Measurements from ENCODE around the gene PPRC1.

The PPRC1 gene, protein sequence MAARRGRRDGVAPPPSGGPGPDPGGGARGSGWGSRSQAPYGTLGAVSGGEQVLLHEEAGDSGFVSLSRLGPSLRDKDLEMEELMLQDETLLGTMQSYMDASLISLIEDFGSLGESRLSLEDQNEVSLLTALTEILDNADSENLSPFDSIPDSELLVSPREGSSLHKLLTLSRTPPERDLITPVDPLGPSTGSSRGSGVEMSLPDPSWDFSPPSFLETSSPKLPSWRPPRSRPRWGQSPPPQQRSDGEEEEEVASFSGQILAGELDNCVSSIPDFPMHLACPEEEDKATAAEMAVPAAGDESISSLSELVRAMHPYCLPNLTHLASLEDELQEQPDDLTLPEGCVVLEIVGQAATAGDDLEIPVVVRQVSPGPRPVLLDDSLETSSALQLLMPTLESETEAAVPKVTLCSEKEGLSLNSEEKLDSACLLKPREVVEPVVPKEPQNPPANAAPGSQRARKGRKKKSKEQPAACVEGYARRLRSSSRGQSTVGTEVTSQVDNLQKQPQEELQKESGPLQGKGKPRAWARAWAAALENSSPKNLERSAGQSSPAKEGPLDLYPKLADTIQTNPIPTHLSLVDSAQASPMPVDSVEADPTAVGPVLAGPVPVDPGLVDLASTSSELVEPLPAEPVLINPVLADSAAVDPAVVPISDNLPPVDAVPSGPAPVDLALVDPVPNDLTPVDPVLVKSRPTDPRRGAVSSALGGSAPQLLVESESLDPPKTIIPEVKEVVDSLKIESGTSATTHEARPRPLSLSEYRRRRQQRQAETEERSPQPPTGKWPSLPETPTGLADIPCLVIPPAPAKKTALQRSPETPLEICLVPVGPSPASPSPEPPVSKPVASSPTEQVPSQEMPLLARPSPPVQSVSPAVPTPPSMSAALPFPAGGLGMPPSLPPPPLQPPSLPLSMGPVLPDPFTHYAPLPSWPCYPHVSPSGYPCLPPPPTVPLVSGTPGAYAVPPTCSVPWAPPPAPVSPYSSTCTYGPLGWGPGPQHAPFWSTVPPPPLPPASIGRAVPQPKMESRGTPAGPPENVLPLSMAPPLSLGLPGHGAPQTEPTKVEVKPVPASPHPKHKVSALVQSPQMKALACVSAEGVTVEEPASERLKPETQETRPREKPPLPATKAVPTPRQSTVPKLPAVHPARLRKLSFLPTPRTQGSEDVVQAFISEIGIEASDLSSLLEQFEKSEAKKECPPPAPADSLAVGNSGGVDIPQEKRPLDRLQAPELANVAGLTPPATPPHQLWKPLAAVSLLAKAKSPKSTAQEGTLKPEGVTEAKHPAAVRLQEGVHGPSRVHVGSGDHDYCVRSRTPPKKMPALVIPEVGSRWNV (N-terminal part only)

DNA sequence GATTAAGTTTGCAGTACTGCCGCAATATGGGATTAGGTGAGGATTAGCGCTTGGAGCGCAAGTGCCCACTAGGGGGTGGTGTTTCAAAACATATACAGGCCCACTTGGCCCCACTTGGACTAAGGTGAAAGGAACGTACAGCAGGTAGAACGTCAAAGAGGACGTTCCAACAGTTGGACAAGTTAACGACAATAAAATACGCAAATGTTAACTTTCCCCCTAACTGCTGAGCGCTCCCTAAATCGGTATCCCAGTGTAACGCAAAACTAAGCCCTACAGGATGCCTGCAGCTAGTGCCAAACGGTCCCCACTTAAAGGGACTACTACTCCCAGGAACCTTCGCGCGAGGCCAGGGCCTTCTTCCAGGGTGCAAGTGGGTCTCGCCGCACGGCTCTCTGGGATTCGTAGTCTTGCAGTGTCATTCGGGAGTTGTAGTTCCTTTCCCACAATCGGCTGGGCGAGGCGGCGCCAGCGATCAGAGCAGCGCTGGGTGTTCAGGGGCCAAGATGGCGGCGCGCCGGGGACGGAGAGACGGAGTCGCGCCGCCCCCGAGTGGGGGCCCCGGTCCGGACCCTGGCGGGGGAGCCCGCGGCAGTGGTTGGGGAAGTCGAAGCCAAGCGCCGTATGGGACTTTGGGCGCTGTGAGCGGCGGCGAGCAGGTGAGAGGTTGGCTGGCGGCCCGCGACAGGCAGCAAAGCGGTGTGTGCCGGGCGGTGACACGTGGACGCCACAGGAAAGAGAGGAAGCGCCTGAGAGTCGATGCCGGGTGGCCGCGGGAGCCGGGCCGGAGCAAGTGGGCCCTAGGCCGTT, at the start of gene PPRC1:
Gene PPRC1, plus strand, starts transcription at position 478 of the 810 bp plus-strand sequence. Its CDS starts 29 bp downstream, at position 507.
- Histone ChIP-seq H3K9me3 (ENCODE audit: insufficient read depth, low read length, severe bottlenecking) (no peaks in the 10 kb centered on the region), H3K4me1 (ENCODE audit: insufficient read depth, low read length) (peaks cover 40% of the 10 kb centered on the region), H4K20me1 (ENCODE audit: insufficient read depth, low read length) (peaks cover 42% of the 10 kb centered on the region), H3K4me2 (ENCODE audit: insufficient read depth, low read length) (peak within 1 kb of the TSS; percentile 83), H3K79me2 (ENCODE audit: insufficient read depth, low read length) (peaks cover 51% of the 10 kb centered on the region), H3K4me3 (ENCODE audit: low read depth in 1 of 2, low read length in 2 of 2) (peak within 1 kb of the TSS; percentile 71 to 85), H3K9ac (ENCODE audit: low read depth, low read length) (peak within 1 kb of the TSS; percentile 85), H2AFZ (ENCODE audit: low read depth, low read length) (peak within 1 kb of the TSS; percentile 86), H3K27me3 (ENCODE audit: insufficient read depth, low read length, poor library complexity) (no peaks in the 10 kb centered on the region), H3K36me3 (ENCODE audit: insufficient read depth, low read length) (peaks cover 39% of the 10 kb centered on the region), H3K27ac (ENCODE audit: low read length) (peak within 1 kb of the TSS; percentile 87)
- ATAC-seq (ENCODE audit: insufficient read depth, low read depth) (peak; percentile 95), DNase-seq (peak; percentile 99)
- no peak for TF ChIP-seq EZH2 (IDR thresholded peaks at IDR 0.05; ENCODE audit: borderline replicate concordance, low read depth, low read length, severe bottlenecking)
- TF ChIP-seq, protein P1, sequence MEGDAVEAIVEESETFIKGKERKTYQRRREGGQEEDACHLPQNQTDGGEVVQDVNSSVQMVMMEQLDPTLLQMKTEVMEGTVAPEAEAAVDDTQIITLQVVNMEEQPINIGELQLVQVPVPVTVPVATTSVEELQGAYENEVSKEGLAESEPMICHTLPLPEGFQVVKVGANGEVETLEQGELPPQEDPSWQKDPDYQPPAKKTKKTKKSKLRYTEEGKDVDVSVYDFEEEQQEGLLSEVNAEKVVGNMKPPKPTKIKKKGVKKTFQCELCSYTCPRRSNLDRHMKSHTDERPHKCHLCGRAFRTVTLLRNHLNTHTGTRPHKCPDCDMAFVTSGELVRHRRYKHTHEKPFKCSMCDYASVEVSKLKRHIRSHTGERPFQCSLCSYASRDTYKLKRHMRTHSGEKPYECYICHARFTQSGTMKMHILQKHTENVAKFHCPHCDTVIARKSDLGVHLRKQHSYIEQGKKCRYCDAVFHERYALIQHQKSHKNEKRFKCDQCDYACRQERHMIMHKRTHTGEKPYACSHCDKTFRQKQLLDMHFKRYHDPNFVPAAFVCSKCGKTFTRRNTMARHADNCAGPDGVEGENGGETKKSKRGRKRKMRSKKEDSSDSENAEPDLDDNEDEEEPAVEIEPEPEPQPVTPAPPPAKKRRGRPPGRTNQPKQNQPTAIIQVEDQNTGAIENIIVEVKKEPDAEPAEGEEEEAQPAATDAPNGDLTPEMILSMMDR (IDR thresholded peaks at IDR 0.05; ENCODE audit: borderline replicate concordance, extremely low read depth, low read length, poor library complexity, severe bottlenecking), result peak; percentile 97

DNA sequence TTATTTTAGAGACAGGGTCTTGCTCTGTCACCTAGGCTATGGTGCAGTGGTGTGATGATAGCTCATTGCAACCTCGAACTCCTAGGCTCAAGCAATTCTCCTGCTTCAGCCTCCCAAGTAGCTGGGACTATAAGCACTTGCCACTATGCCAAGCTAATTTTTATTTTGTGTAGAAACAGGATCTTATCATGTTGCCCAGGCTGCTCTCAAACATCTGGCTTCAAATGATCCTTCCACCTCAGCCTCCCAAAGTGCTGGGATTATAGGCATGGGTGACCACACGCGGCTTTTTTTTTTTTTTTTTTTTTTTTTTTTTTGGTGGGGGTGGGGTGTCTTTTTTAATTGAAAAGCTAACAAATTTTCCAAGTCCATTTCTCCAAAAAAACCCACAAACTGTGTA, 49.3 kb upstream of the PPRC1 start:
- Histone ChIP-seq H3K4me1 (ENCODE audit: insufficient read depth, low read length) (no peaks in the 10 kb centered on the region), H3K79me2 (ENCODE audit: insufficient read depth, low read length) (no peaks in the 10 kb centered on the region), H3K4me2 (ENCODE audit: insufficient read depth, low read length) (no peak overlapping the region), H3K27ac (ENCODE audit: low read length) (no peak overlapping the region), H4K20me1 (ENCODE audit: insufficient read depth, low read length) (no peaks in the 10 kb centered on the region), H3K9me3 (ENCODE audit: insufficient read depth, low read length, severe bottlenecking) (no peaks in the 10 kb centered on the region), H3K4me3 (ENCODE audit: low read depth in 1 of 2, low read length in 2 of 2) (no peak overlapping the region), H3K27me3 (ENCODE audit: insufficient read depth, low read length, poor library complexity) (no peaks in the 10 kb centered on the region), H3K36me3 (ENCODE audit: insufficient read depth, low read length) (no peaks in the 10 kb centered on the region), H2AFZ (ENCODE audit: low read depth, low read length) (no peak overlapping the region), H3K9ac (ENCODE audit: low read depth, low read length) (no peak overlapping the region)
- no peak for TF ChIP-seq EZH2 (IDR thresholded peaks at IDR 0.05; ENCODE audit: borderline replicate concordance, low read depth, low read length, severe bottlenecking)
- TF ChIP-seq, protein P1 (IDR thresholded peaks at IDR 0.05; ENCODE audit: borderline replicate concordance, extremely low read depth, low read length, poor library complexity, severe bottlenecking), result no peak
- no peak for DNase-seq
- ATAC-seq (ENCODE audit: insufficient read depth, low read depth), result no peak

DNA sequence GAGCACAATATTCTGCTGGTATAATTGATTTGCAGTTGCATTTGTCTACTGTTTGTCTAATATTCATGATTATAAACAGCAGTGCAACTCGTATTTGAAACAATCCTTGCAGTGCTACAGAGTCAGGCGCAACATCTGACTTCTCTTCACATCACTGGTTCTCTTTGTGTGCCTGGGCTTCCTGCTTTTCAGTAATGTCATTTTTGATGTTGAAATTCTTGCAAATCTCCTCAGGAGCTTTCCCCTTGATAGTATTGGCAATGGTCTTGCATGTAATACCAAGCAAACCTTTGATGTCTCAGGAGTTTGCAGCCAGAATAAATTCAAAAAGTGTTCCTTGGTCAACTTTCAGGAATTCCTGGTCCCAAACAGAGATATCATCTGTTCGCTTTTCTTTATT, 47.5 kb upstream of the PPRC1 start:
- Histone ChIP-seq H4K20me1 (ENCODE audit: insufficient read depth, low read length) (no peaks in the 10 kb centered on the region), H3K36me3 (ENCODE audit: insufficient read depth, low read length) (no peaks in the 10 kb centered on the region), H2AFZ (ENCODE audit: low read depth, low read length) (no peak overlapping the region; the same call in 1 of the 2 replicates), H3K9me3 (ENCODE audit: insufficient read depth, low read length, severe bottlenecking) (no peaks in the 10 kb centered on the region), H3K4me3 (ENCODE audit: low read depth in 1 of 2, low read length in 2 of 2) (no peak overlapping the region), H3K27me3 (ENCODE audit: insufficient read depth, low read length, poor library complexity) (no peaks in the 10 kb centered on the region), H3K79me2 (ENCODE audit: insufficient read depth, low read length) (no peaks in the 10 kb centered on the region), H3K4me1 (ENCODE audit: insufficient read depth, low read length) (no peaks in the 10 kb centered on the region), H3K4me2 (ENCODE audit: insufficient read depth, low read length) (no peak overlapping the region), H3K27ac (ENCODE audit: low read length) (no peak overlapping the region), H3K9ac (ENCODE audit: low read depth, low read length) (no peak overlapping the region)
- DNase-seq (no peak), ATAC-seq (ENCODE audit: insufficient read depth, low read depth) (no peak)
- TF ChIP-seq EZH2 (IDR thresholded peaks at IDR 0.05; ENCODE audit: borderline replicate concordance, low read depth, low read length, severe bottlenecking), result no peak
- TF ChIP-seq, protein P1 (IDR thresholded peaks at IDR 0.05; ENCODE audit: borderline replicate concordance, extremely low read depth, low read length, poor library complexity, severe bottlenecking), result no peak

All from DND-41 (cell line).